K562 (cell line): ENCODE measurements around the gene MPL. TPM values are rescaled to one million over a fixed set of nuclear protein-coding genes. Genes with fewer than 3 reads are reported as not detected.
A peak's percentile ranks its signal among the peaks of the same experiment; 100 is the strongest.

Experiments
- ATAC-seq: fragments of 200-7000 bp; cut with Tn5 transposase; 3 replicates; pipeline ENCODE4 v1.9.1; 2020; ENCODE audit warnings: moderate library complexity
- BruUV-seq: library from RNA; stranded (reverse); fragments of 400-500 nt; replicated peaks from 2 replicates; lab custom pipeline; 2021; lab: Mats Ljungman, UMichigan
- CTCF ChIA-PET: fragments of 300-600 bp; formaldehyde crosslinking; extraction: SDS; loops from one replicate; lab custom pipeline; 2021; ENCODE audit warnings: low intra/inter-chr PET ratio; lab: Yijun Ruan, JAX
- POLR2A ChIA-PET: fragments of 300-600, 350-650 bp; sonication (Branson Sonifier 250); formaldehyde crosslinking; extraction: SDS; loops from one replicate; lab custom pipeline; 2021; ENCODE audit warnings: antibody characterized with exemption, inconsistent platforms; lab: Yijun Ruan, JAX
- DNase-seq, 4 experiments: peaks; one replicate each; pipeline versions ENCODE4 v3.0.0 to v3.0.0-alpha.2; 2011 to 2018; ENCODE audit warnings: low spot score in 3 of 4, mixed read lengths in 3 of 4; ENCODE audit errors: extremely low read depth in 1 of 4
- FAIRE-seq: peaks from 2 replicates; lab custom pipeline; 2011; peaks lifted over from hg19 to GRCh38; lab: Jason Lieb, UNC
- H2AFZ ChIP-seq: 2 replicates; pipeline ENCODE4 v1.6.0; 2011; ENCODE audit warnings: low read depth, low read length, control low read depth, inconsistent platforms
- H3K27ac ChIP-seq: fragments of 200-600 bp; 3 replicates; pipeline ENCODE4 v1.8.0; 2011; ENCODE audit warnings: low read depth, mild to moderate bottlenecking, control low read depth, inconsistent platforms, low read length, moderate library complexity, mixed read lengths; ENCODE audit errors: extremely low read depth
- H3K27me3 ChIP-seq, 2 experiments: fragments of 300-600 bp in 1 of 2; 2 replicates in 1 of 2; 3 replicates in 1 of 2; pipeline versions ENCODE4 v1.6.0 to v1.8.0; 2011; ENCODE audit warnings: inconsistent platforms in 2 of 2, low read length in 2 of 2, mild to moderate bottlenecking in 1 of 2, mixed read lengths in 1 of 2, moderate library complexity in 1 of 2; ENCODE audit not compliant: control insufficient read depth in 2 of 2, insufficient read depth in 2 of 2
- H3K36me3 ChIP-seq: fragments of 300-600 bp; 3 replicates; pipeline ENCODE4 v1.8.0; 2011; ENCODE audit warnings: mild to moderate bottlenecking, low read length, inconsistent platforms; ENCODE audit not compliant: control insufficient read depth, insufficient read depth
- H3K4me1 ChIP-seq, 2 experiments: fragments of 200-600 bp in 1 of 2; replicated peaks in 1 of 2; 2 replicates in 1 of 2; 3 replicates in 1 of 2; pipeline versions ENCODE4 v1.5.1 to v1.8.0; 2011; ENCODE audit warnings: inconsistent platforms in 2 of 2, low read length in 2 of 2, mild to moderate bottlenecking in 1 of 2, mixed read lengths in 1 of 2, moderate library complexity in 1 of 2; ENCODE audit not compliant: control insufficient read depth in 2 of 2, insufficient read depth in 2 of 2
- H3K4me2 ChIP-seq: 2 replicates; pipeline ENCODE4 v1.6.1; 2011; ENCODE audit warnings: low read length, control low read depth, inconsistent platforms, mixed read lengths; ENCODE audit not compliant: insufficient read depth
- H3K4me3 ChIP-seq: fragments of 200-600 bp; sonication (generic), shearing (Covaris generic); 2 replicates; pipeline ENCODE4 v1.5.1; 2016; ENCODE audit warnings: control low read depth, inconsistent platforms
- H3K79me2 ChIP-seq: fragments of 200-600 bp; 3 replicates; pipeline ENCODE4 v1.8.0; 2011; ENCODE audit warnings: low read length, inconsistent platforms; ENCODE audit not compliant: control insufficient read depth, insufficient read depth
- H3K9ac ChIP-seq, 2 experiments: 2 replicates each; pipeline versions ENCODE4 v1.6.0 to v1.6.1; 2011; ENCODE audit warnings: low read depth in 2 of 2, low read length in 2 of 2, control low read depth in 1 of 2, inconsistent platforms in 1 of 2, mild to moderate bottlenecking in 1 of 2, mixed read lengths in 1 of 2; ENCODE audit not compliant: insufficient read depth in 1 of 2
- H3K9me1 ChIP-seq: one replicate; pipeline ENCODE4 v1.6.0; 2011; ENCODE audit warnings: inconsistent platforms, mild to moderate bottlenecking, low read length, moderate library complexity; ENCODE audit not compliant: control insufficient read depth, insufficient read depth
- H3K9me3 ChIP-seq: replicated peaks from 2 replicates; pipeline ENCODE4 v1.5.1; 2011; ENCODE audit warnings: low read depth, low read length, inconsistent platforms; ENCODE audit not compliant: control insufficient read depth, insufficient read depth
- H4K20me1 ChIP-seq: replicated peaks from 2 replicates; pipeline ENCODE4 v1.6.1; 2011; ENCODE audit warnings: low read length, inconsistent platforms, mixed read lengths; ENCODE audit not compliant: control insufficient read depth, insufficient read depth
- ATF7 ChIP-seq: fragments of 450-650 bp; IDR thresholded peaks from 2 replicates; pipeline ENCODE4 v1.7.1; 2014; ENCODE audit warnings: mild to moderate bottlenecking, moderate library complexity
- BCL6 ChIP-seq: fragments of 250-450 bp; sonication (Bioruptor Pico); IDR thresholded peaks from 2 replicates; pipeline ENCODE4 v1.4.0; 2020
- BRD4 ChIP-seq: fragments of 200-600 bp; sonication (generic); IDR thresholded peaks from 2 replicates; pipeline ENCODE4 v1.6.1; 2017; ENCODE audit warnings: inconsistent platforms
- CCNT2 ChIP-seq: IDR thresholded peaks from 2 replicates; pipeline ENCODE4 v1.6.1; 2011; ENCODE audit warnings: borderline replicate concordance, low read depth, mild to moderate bottlenecking, moderate library complexity, mixed read lengths, low read length; ENCODE audit not compliant: insufficient read length; ENCODE audit errors: extremely low read depth
- FOXJ2 ChIP-seq: fragments of 200-800 bp; sonication (Bioruptor generic); IDR thresholded peaks from 2 replicates; pipeline ENCODE4 v1.6.1; 2016; ENCODE audit warnings: missing genetic modification characterization, missing compliant biosample characterization
- HDAC1 ChIP-seq, 2 experiments: fragments of 450-650 bp; IDR thresholded peaks; 2 replicates each; pipeline ENCODE4 v1.6.1; 2016 to 2017; ENCODE audit warnings: inconsistent platforms in 1 of 2, mild to moderate bottlenecking in 1 of 2, moderate library complexity in 1 of 2
- HEY1 ChIP-seq: fragments of 250-450 bp; sonication (Bioruptor Pico); IDR thresholded peaks from 2 replicates; pipeline ENCODE4 v1.5.0; 2020; ENCODE audit warnings: mild to moderate bottlenecking, moderate library complexity, borderline replicate concordance
- HMG20B ChIP-seq: fragments of 250-450 bp; sonication (Bioruptor Pico); IDR thresholded peaks from 2 replicates; pipeline ENCODE4 v1.5.0; 2021; ENCODE audit warnings: mild to moderate bottlenecking
- KDM1A ChIP-seq, 2 experiments: fragments of 450-650 bp; IDR thresholded peaks; 2 replicates each; pipeline ENCODE4 v1.6.1; 2016; ENCODE audit warnings: mild to moderate bottlenecking in 2 of 2
- MEF2A ChIP-seq: IDR thresholded peaks from 2 replicates; pipeline ENCODE4 v1.6.1; 2011; ENCODE audit warnings: low read depth, mild to moderate bottlenecking, low read length, moderate library complexity; ENCODE audit not compliant: control insufficient read depth
- OTX1 ChIP-seq: fragments of 450-650 bp; formaldehyde crosslinking; IDR thresholded peaks from 2 replicates; pipeline ENCODE4 v1.4.0; 2022; ENCODE audit warnings: mild to moderate bottlenecking
- SRSF7 ChIP-seq: fragments of 200-400 bp; formaldehyde crosslinking; optimal IDR thresholded peaks from 2 replicates; pipeline ENCODE3; 2017; ENCODE audit warnings: mild to moderate bottlenecking, low read depth, low read length
- TRIM24 ChIP-seq, 2 experiments: fragments of 450-650 bp; IDR thresholded peaks; 2 replicates each; pipeline ENCODE4 v1.6.1; 2016
- ZBTB1 ChIP-seq: sonication (generic); formaldehyde crosslinking; IDR thresholded peaks from 2 replicates; pipeline ENCODE4 v1.8.1; 2023; ENCODE audit warnings: missing genetic modification reagents, low read depth, mild to moderate bottlenecking, borderline replicate concordance
- ZC3H8 ChIP-seq: fragments of 450-650 bp; IDR thresholded peaks from 2 replicates; pipeline ENCODE4 v1.6.1; 2017
- ZNF12 ChIP-seq: sonication (generic); formaldehyde crosslinking; IDR thresholded peaks from 2 replicates; pipeline ENCODE4 v1.4.0; 2020; ENCODE audit warnings: mild to moderate bottlenecking, missing genetic modification reagents
- ZNF143 ChIP-seq: sonication (generic); formaldehyde crosslinking; IDR thresholded peaks from 2 replicates; pipeline ENCODE4 v1.9.0; 2022; ENCODE audit warnings: mild to moderate bottlenecking, missing genetic modification reagents
- ZNF384 ChIP-seq: IDR thresholded peaks from 2 replicates; pipeline ENCODE4 v1.6.1; 2012; ENCODE audit warnings: low read depth, low read length, improper control_type of control experiment
- ZNF57 ChIP-seq: fragments of 450-650 bp; formaldehyde crosslinking; IDR thresholded peaks from 2 replicates; pipeline ENCODE4 v1.4.0; 2020; ENCODE audit warnings: mild to moderate bottlenecking, moderate library complexity
- ZNF589 ChIP-seq: fragments of 200-800 bp; sonication (Bioruptor generic); IDR thresholded peaks from 2 replicates; pipeline ENCODE4 v1.6.1; 2016; ENCODE audit warnings: low read depth, missing genetic modification characterization, missing compliant biosample characterization
- WGBS: fragments of 100-300 bp; shearing (Covaris generic); methylation state at CpG from one replicate; pipeline ENCODE4 v1.1.6; 2016; ENCODE audit warnings: low coverage, mixed read lengths; ENCODE audit not compliant: insufficient coverage; ENCODE audit errors: missing lambda C conversion rate; 5-methylcytosine and 5-hydroxymethylcytosine counted together
- in situ Hi-C: fragments of 300-500 bp; cut with MboI; formaldehyde crosslinking; loops from 4 replicates; pipeline ENCODE4 v1.15.0; 2018; ENCODE audit warnings: inconsistent platforms, mixed read lengths
- intact Hi-C: fragments of 100-400 bp; cut with micrococcal nuclease; formaldehyde crosslinking; loops from 2 replicates; pipeline ENCODE4 v1.14.2; 2022
- polyA plus RNA-seq, 8 experiments: library from polyadenylated mRNA; depleted of rRNA in 4 of 8; stranded (reverse) in 5 of 8; unstranded in 3 of 8; fragments of >200 nt; fragmentation: Nextera tagmentation in 2 of 8; fragmentation: Illumina TruSeq in 1 of 8; extraction: Ambion mirVana in 2 of 8; extraction: Trizol in 1 of 8; gene quantifications; 2 replicates each; pipeline versions ENCODE4 v1.2.1 to v1.2.3, GENCODE V29; 2011 to 2014; ENCODE audit warnings: inconsistent platforms in 1 of 8, missing spikeins in 1 of 8
- total RNA-seq, 7 experiments: library from RNA; depleted of rRNA in 6 of 7; stranded (reverse); fragments of >200 nt in 6 of 7; fragmentation: Illumina TruSeq in 2 of 7; extraction: Trizol in 2 of 7; gene quantifications; 2 replicates each; pipeline versions ENCODE4 v1.2.1 to v1.2.3, GENCODE V29; 2011 to 2021; ENCODE audit warnings: low replicate concordance in 1 of 7
- TF ChIP-seq, protein P1 (sequence below): sonication (generic); formaldehyde crosslinking; IDR thresholded peaks from 2 replicates; pipeline ENCODE4 v1.8.1; 2023; ENCODE audit warnings: mild to moderate bottlenecking, missing genetic modification reagents
- TF ChIP-seq, protein P2 (sequence below): sonication (generic); formaldehyde crosslinking; IDR thresholded peaks from 2 replicates; pipeline ENCODE4 v1.8.0; 2022; ENCODE audit warnings: missing genetic modification reagents, mild to moderate bottlenecking, borderline replicate concordance

Gene MPL
- total and polyA plus RNA-seq, 9 of the 15 experiments (the other 6 are each of a cell fraction or from before 2014, with no cell fraction given): not detected

DNA sequence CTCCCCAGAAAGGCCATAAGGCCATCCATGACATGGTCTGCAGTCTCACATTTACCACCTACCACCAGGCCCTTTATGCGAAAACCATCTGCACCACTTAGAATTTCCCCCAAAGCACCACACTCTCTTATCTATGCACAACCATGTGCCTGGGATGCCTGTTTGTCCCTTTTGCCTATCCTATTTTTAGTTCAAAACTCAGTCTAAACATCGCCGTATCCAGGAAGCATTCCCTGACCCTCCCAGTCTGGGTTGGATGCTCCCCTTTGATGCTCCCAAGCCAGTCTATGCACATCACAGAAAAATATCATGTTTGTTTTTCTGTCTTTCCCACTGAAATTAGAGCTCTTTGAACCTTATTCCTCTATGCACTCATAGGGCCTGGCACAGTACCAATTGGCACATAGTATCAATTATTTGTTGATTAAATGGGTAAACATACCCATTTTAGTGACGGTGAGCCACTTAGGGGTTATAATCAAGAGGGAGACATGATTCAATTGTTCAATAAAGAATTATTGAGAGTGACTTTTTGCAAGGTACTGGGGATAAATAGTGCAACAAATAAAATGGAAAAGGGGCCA is 6.7 kb downstream of the MPL start:
- Histone ChIP-seq H3K9me3 (no peaks in the 10 kb centered on the region), H4K20me1 (no peaks in the 10 kb centered on the region), H3K4me3 (no peak overlapping the region), H3K36me3 (no peaks in the 10 kb centered on the region), H3K79me2 (no peaks in the 10 kb centered on the region), H3K27ac (no peak overlapping the region), H3K9me1 (no peaks in the 10 kb centered on the region), H2AFZ (peak overlapping the region; percentile 16; the same call in 1 of the 2 replicates), H3K27me3 (peaks cover 0 to 5% of the 10 kb centered on the region in 2 experiments; a peak in 2 of 5 replicates), H3K4me1 (peaks cover 10 to 21% of the 10 kb centered on the region in 2 experiments; a peak in 4 of 5 replicates), H3K9ac (peak overlapping the region in 1 of 2 experiments; percentile 10; a peak in 1 of 4 replicates), H3K4me2 (peak overlapping the region; percentile 17; the same call in 1 of the 2 replicates)
- DNase-seq (peak in 2 of 4 experiments; percentile 63 to 64), ATAC-seq (peak; percentile 61), FAIRE-seq (peak; percentile 90)
- in situ Hi-C loops: no loop called here
- 18% methylated on average over 4 of the region's 4 CpGs for WGBS
- ChIA-PET CTCF (no interaction called here), POLR2A (interaction anchor here (0.6 to 1.4 kb wide), 3 partner anchors 9 to 44 kb away, joined by 3 to 4 read pairs (median 3); no protein-coding TSS in a partner anchor)
- BruUV-seq: no TSS peak
- intact Hi-C loops: no loop called here
- TF ChIP-seq CCNT2 (no peak), TRIM24 (IDR thresholded peaks at IDR 0.05) (0 out of 4 replicates have a peak, but pooled peaks of 1 of the 2 experiments have one; percentile 16), HEY1 (CRISPR knock-in tag) (no peak), BCL6 (CRISPR knock-in tag) (no peak), ZC3H8 (no peak), ZNF589 (no peak), ZBTB1 (CRISPR knock-in tag) (no peak), SRSF7 (no peak), HMG20B (no peak), HDAC1 (IDR thresholded peaks at IDR 0.05) (peak in 1 of 2 experiments; percentile 51; a peak in 2 of 4 replicates), FOXJ2 (tag) (no peak), BRD4 (no peak), ZNF57 (CRISPR knock-in tag) (no peak), ZNF143 (CRISPR knock-in tag) (no peak), OTX1 (CRISPR knock-in tag) (no peak), MEF2A (peak; percentile 92), ZNF384 (no peak), ZNF12 (CRISPR knock-in tag) (no peak), KDM1A (IDR thresholded peaks at IDR 0.05) (no peak), ATF7 (no peak)
- TF ChIP-seq, protein P1, sequence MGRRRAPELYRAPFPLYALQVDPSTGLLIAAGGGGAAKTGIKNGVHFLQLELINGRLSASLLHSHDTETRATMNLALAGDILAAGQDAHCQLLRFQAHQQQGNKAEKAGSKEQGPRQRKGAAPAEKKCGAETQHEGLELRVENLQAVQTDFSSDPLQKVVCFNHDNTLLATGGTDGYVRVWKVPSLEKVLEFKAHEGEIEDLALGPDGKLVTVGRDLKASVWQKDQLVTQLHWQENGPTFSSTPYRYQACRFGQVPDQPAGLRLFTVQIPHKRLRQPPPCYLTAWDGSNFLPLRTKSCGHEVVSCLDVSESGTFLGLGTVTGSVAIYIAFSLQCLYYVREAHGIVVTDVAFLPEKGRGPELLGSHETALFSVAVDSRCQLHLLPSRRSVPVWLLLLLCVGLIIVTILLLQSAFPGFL: no peak
- TF ChIP-seq, protein P2, sequence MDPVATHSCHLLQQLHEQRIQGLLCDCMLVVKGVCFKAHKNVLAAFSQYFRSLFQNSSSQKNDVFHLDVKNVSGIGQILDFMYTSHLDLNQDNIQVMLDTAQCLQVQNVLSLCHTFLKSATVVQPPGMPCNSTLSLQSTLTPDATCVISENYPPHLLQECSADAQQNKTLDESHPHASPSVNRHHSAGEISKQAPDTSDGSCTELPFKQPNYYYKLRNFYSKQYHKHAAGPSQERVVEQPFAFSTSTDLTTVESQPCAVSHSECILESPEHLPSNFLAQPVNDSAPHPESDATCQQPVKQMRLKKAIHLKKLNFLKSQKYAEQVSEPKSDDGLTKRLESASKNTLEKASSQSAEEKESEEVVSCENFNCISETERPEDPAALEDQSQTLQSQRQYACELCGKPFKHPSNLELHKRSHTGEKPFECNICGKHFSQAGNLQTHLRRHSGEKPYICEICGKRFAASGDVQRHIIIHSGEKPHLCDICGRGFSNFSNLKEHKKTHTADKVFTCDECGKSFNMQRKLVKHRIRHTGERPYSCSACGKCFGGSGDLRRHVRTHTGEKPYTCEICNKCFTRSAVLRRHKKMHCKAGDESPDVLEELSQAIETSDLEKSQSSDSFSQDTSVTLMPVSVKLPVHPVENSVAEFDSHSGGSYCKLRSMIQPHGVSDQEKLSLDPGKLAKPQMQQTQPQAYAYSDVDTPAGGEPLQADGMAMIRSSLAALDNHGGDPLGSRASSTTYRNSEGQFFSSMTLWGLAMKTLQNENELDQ: no peak
